Middle frontal gyrus (tissue), 1 donor: ENCODE data around the gene PLXNA4.
"Not testable (repeated sequence)": the region's sequence is repeated elsewhere in the genome, so short reads cannot be mapped to it uniquely, and the experiment has no call there.

Experiments used
- DNase-seq: peaks from one replicate; pipeline ENCODE4 v3.0.0-alpha.2; 2015; ENCODE audit warnings: low spot score; ENCODE audit errors: extremely low spot score

Gene PLXNA4

GRCh38 chr7:132393789-132394261 lies 182.4 kb downstream of the PLXNA4 start:
- DNase-seq, result no peak

GRCh38 chr7:132392713-132393112 lies 183.6 kb downstream of the PLXNA4 start:
- no peak for DNase-seq

- no peak for DNase-seq
Observed at GRCh38 chr7:132390705-132391104, 185.6 kb downstream of the PLXNA4 start.

DNA sequence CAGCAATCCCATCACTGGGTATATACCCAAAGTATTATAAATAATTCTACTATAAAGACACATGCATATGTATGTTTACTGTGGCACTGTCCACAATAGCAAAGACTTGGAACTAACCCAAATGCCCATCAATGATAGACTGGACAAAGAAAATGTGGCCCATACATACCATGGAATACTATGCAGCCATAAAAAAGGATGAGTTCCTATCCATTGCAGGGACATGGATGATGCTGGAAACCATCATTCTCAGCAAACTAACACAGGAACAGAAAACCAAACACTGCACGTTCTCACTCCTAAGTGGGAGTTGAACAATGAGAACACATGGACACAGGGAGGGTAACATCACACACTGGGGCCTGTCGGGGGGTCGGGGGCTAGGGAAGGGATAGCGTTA lies 186.2 kb downstream of the PLXNA4 start:
- not testable (repeated sequence) for DNase-seq

DNA sequence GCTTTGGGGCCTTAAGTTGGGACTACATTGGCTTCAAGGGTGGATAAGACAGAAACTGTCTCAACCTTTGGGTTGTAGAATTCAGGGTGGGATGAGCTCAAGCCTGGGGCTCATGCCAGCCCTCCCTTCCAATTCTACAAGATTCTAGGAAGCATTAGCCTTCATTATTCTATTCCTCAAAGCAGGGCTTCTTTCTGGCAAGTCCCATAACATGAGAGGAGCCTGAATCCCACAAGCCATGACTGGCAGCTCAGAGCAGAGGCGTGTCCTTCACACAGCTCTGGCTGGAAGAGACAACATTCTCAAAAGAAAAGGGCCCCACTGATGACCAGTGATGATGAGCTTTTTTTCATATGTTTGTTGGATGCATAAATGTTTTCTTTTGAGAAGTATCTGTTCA lies 187.6 kb downstream of the PLXNA4 start:
- DNase-seq, result no peak

- DNase-seq, result no peak
Observed at GRCh38 chr7:132387596-132387995, 188.7 kb downstream of the PLXNA4 start.

- DNase-seq, result no peak
Observed at GRCh38 chr7:132386201-132386681, 190.0 kb downstream of the PLXNA4 start.

DNA sequence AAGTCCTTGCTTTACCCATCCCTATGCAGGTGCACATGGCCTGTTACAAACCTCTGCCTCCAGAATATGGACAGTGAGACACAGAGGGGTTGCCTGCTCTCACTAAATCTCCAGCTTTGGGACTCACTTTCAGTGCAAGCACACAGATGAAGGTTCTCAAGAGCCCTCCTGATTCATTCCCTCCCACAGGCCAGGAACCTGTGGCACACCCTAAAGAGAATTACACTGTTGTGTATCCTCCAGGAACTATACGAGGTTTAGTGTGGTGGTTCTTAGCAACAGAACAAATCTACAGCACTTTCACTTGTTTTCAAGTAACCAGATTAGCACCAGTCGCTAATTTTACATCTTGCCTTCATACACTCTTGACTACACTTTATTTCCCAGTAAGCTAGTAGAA lies 192.3 kb downstream of the PLXNA4 start:
- no peak for DNase-seq

DNA sequence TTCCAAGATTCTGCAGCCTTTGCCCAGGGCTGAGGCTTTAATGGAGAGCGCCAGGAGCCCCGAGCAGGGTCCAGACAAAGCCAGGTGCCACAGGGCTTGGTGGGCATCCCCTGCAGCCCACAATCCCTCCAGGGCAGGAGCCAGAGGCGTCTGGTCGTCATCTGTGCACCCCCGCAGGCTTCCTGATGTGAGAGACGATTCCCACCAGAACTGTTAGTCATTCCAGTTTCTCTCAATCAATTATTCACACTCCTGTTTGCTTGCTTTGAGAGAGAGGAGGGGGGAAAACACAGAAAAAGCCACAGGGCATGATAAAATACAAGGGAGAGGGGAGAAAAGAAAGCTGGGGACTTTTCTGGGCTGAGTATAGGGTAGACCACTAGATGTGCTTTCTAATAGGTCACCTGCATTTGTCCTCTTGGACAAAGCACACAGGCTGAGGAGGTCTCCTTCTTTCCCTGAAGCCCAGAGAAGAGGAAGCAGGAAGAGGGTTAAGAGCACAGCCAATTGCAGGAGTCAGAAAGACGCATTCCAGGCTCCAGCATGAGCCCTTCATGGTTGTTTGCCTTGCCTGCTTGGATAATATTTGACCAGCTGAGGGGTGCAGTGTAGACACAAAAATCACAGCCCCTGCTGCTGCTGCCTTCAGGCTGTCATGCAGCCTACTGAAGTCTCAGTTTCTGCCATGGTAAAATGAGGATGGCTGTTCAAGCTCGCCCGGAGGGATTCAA lies 194.4 kb downstream of the PLXNA4 start:
- no peak for DNase-seq

- no peak for DNase-seq
Observed at GRCh38 chr7:132380059-132380458, 196.2 kb downstream of the PLXNA4 start.

GRCh38 chr7:132379292-132379691 lies 197.0 kb downstream of the PLXNA4 start:
- DNase-seq, result no peak

- DNase-seq, result no peak
Observed at GRCh38 chr7:132377703-132378584, 198.3 kb downstream of the PLXNA4 start.

GRCh38 chr7:132377015-132377414 lies 199.3 kb downstream of the PLXNA4 start:
- DNase-seq, result no peak

DNA sequence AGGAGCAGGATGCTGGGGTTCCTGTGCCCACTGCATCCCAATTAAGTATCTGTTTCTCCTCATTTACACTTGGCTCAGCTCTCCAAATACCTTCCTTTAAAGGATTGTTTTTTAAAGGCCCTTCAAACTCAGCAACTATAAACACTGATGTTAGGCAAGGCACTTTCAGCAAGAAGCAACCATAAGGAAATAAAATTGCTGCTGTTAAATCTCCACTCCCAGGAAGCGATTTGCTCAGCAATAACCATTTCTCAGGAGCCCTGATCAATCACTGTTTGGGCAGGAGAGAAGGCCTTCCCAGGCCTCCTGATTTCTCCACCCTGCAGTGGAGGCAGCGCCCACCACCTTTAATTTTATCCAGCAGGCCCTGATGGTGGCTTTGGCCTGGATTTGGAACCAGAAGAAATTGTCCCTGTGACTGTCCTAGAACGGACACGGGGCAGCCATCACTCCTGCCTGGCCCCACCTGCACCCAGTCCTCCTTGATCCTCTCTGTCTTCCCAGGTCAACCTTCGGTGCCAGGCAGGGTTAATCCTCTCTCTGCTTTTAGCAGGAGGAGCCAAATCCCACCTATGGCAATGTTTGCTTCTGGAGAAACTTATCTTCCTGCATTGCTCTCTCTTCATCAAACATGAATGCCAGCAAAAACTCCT lies 199.8 kb downstream of the PLXNA4 start:
- no peak for DNase-seq

GRCh38 chr7:132373879-132374278 lies 202.4 kb downstream of the PLXNA4 start:
- no peak for DNase-seq

GRCh38 chr7:132373041-132373440 lies 203.2 kb downstream of the PLXNA4 start:
- no peak for DNase-seq

- no peak for DNase-seq
Observed at GRCh38 chr7:132371948-132372347, 204.3 kb downstream of the PLXNA4 start.

DNA sequence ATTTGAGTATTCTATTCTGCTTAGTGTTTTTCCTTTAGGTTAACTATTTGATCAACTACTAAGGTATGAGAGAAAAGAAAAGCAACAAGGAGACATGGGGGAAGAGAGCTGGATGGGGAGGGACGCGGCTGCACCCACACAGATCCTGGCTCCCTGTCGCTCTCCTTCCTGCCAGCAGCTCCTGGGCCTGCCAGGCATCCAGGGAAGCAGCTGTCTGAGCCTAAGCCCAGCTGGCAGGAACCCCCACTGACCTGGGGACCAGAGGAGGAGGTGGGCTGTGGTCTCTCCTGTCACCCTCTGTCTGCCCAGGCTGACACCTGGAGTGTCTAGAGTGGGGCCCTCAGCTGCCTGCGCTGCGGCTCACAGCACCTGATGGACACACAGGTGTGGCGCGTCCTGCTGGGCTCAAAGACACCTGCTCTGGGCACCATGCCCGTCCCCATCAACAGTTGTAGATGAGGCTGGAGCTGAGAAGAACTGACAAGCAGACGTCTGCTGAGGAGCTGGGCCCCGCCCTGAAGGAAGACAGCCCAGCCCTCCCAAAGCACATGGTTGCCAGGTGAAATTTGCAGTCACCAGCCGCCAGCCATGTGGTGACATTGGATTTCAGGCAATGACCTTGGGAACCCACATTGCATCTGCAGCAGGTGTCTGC lies 207.9 kb downstream of the PLXNA4 start:
- no peak for DNase-seq

DNA sequence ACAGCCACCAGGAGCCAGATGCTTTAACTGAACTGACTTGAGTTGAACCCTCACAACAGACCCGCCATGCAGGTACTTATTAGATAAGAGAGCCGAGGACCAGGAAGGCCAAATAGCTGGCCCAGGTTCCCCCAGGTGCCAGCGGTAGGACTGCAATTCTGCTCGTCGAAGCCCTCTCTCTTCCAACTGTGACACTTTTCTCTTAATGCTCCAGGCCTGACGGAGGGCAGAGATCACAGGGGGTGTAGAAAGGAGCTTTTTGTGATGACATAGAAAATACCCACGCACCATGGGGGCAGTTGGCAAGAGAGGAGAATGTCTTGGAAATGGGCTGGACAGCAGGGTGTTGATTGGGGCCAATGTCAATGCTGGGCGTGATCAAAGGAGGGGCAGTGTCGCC lies 208.5 kb downstream of the PLXNA4 start:
- no peak for DNase-seq

DNA sequence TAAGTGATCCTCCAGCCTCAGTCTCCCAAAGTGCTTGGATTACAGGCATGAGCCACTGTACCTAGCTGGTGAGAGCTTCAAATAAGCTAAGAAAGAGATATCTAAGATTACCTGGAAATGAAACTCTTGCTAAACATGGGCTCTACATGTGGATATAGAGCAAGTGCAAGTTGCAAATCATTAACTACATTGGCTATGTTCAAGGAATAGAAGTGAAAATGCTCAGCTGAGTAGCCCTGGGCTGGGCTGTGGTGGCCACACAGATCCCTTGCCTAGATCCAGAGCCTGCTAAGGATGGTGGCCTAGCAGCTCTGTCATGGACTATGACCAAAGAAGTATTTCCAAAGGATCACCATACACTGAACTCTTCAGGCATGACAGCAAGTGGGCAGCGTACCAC lies 209.3 kb downstream of the PLXNA4 start:
- DNase-seq, result no peak

DNA sequence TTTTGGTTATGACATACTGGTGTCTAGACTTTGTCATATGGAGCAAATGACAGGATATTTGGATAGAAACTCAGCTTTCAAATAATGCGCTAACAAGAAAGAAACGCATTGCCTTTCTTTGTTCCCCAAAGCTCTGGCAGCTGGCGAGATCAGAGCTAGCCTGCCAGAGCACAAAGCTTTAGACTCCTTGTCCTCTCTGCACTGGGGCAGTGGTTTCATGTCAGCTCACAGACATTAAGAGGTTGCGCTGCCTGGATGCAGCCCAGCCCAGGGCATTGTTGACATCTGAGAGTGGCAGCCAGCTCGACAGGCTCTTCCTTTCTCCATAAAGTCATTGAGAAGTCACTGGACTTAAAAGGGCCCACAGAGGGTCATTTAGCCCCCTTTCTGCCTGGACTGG lies 212.0 kb downstream of the PLXNA4 start:
- DNase-seq, result no peak
